Neuron (in vitro differentiated cells): ENCODE measurements around the gene SNAPC2.

Experiments used
- H2AFZ ChIP-seq: one replicate; pipeline ENCODE4 v1.6.1; 2013; ENCODE audit warnings: low read depth, mild to moderate bottlenecking, inconsistent platforms, low read length, moderate library complexity
- H3K27me3 ChIP-seq: one replicate; pipeline ENCODE4 v1.6.1; 2013; ENCODE audit warnings: low read length; ENCODE audit not compliant: insufficient read depth
- H3K36me3 ChIP-seq: one replicate; pipeline ENCODE4 v1.6.1; 2013; ENCODE audit warnings: low read length; ENCODE audit not compliant: insufficient read depth
- H3K4me1 ChIP-seq: one replicate; pipeline ENCODE4 v1.6.1; 2013; ENCODE audit warnings: low read length; ENCODE audit not compliant: insufficient read depth
- H3K4me3 ChIP-seq: 2 replicates; pipeline ENCODE4 v1.5.1; 2013; ENCODE audit warnings: mild to moderate bottlenecking, low read length, moderate library complexity
- H3K9me3 ChIP-seq: one replicate; pipeline ENCODE4 v1.6.1; 2013; ENCODE audit warnings: low read length

The SNAPC2 gene

DNA sequence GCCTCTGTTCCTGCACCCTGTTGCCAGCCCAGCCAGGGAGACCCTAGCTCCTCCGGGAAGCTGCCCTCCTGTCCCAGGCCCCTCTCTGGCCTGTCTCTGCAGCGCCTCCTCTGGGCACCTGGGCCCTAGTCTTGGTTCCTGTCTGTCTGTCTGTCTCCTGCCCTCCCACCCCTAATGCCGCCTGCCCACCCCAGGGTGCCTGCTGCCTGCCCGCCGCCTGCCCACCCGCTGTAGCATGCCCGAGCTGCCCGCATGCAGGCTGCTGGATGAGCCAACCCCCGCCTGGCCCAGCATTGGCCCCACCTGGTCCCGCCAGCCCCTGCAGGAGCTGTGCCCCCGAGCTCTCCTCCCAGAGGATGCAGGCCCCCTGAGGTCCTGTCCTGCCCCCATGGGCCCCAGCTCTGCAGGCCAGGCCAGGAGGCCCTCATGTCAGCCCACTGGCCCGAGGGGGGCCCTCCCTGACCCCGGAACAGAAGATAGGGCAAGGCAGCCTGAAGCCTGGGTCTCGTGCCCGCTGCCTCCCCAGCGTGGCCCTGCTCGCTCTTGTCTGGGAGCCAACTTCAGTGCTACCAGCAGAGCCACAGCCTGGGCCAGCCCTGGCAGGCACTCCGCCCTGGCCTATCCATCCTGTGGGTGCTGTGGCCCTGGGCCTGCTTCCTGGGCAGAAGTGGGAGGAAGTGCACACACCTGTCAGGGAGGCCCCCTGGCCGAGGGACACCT, 11.2 kb upstream of the SNAPC2 start:
- Histone ChIP-seq H3K4me3 (no peak overlapping the region), H3K9me3 (no peaks in the 10 kb centered on the region), H3K27me3 (no peaks in the 10 kb centered on the region), H2AFZ (no peak overlapping the region), H3K4me1 (peaks cover 14% of the 10 kb centered on the region), H3K36me3 (peaks cover 35% of the 10 kb centered on the region)

DNA sequence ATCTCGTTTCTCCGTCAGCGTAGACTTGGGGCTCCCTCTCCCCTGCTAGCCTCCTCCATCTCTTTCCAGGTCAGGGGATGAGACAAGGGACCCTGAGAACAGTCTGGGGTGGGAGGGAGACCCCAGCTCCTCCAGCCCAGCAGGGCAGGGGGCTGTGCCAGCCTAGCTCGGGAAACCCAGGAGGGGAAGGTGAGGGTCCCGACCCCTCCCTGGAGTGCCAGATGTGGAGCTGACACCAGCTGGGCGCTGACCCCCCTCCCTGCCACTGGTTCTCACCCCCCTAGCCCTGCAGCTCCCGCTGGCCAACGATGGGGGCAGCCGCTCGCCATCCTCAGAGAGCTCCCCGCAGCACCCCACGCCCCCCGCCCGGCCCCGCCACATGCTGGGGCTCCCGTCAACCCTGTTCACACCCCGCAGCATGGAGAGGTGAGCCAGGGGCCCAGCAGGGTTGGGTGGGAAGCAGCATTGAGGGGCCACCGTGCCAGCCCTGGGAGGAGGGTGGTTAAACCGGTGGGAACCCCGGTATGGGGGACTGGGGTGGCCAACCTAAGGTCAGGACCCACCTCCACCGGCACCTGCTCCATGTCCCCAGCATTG, 10.6 kb upstream of the SNAPC2 start:
- Histone ChIP-seq H3K4me3 (no peak overlapping the region), H3K36me3 (peaks cover 35% of the 10 kb centered on the region), H3K27me3 (peaks cover 2% of the 10 kb centered on the region), H3K4me1 (peaks cover 12% of the 10 kb centered on the region), H3K9me3 (no peaks in the 10 kb centered on the region), H2AFZ (no peak overlapping the region)

DNA sequence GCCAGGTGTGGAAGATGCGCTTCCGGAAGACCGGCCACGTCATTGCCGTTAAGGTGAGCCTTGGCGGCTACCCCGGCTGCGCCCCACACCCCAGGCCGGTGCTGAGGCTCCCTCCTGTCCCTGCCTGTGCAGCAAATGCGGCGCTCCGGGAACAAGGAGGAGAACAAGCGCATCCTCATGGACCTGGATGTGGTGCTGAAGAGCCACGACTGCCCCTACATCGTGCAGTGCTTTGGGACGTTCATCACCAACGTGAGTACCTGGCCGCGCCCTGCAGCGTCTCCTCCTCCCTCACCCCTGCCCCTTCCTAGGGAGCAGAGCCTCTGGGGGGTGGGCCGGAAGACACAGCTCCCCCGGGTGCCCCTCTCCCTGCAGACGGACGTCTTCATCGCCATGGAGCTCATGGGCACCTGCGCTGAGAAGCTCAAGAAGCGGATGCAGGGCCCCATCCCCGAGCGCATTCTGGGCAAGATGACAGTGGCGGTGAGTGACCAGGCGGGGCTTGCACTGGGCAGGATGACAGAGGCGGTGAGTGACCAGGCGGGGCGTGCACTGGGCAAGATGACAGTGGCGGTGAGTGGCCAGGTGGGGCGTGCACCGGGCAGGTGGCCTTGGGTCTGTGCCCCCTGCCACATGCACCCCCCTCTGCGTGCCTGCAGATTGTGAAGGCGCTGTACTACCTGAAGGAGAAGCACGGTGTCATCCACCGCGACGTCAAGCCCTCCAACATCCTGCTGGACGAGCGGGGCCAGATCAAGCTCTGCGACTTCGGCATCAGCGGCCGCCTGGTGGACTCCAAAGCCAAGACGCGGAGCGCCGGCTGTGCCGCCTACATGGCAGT, 9.6 kb upstream of the SNAPC2 start:
- Histone ChIP-seq H3K27me3 (peaks cover 9% of the 10 kb centered on the region), H3K36me3 (peaks cover 35% of the 10 kb centered on the region), H3K4me3 (no peak overlapping the region), H2AFZ (no peak overlapping the region), H3K4me1 (peaks cover 3% of the 10 kb centered on the region), H3K9me3 (no peaks in the 10 kb centered on the region)

GRCh38 chr19:7911508-7912143, 8.5 kb upstream of the SNAPC2 start:
- H3K36me3 ChIP-seq = peaks cover 33% of the 10 kb centered on the region
- no peaks in the 10 kb centered on the region for H3K9me3 ChIP-seq
- no peak overlapping the region for H3K4me3 ChIP-seq
- H3K4me1 ChIP-seq = peaks cover 6% of the 10 kb centered on the region
- peaks cover 18% of the 10 kb centered on the region for H3K27me3 ChIP-seq
- H2AFZ ChIP-seq = no peak overlapping the region

DNA sequence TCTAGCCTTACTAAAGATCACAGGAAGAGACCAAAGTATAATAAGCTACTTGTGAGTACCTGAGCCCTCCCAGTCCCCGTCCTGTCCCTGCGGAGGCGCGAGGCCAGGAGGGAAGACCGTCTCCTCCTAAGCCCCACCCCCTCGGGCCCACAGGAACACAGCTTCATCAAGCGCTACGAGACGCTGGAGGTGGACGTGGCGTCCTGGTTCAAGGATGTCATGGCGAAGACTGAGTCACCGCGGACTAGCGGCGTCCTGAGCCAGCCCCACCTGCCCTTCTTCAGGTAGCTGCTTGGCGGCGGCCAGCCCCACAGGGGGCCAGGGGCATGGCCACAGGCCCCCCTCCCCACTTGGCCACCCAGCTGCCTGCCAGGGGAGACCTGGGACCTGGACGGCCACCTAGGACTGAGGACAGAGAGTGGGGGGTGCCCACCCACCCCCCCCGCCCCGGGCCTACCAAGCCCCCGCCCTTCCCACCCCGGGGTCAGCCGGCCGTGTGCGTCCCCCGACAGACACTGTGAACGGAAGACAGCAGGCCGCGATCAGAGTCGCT, 7.9 kb upstream of the SNAPC2 start:
- no peak overlapping the region for H3K4me3 ChIP-seq
- no peaks in the 10 kb centered on the region for H3K9me3 ChIP-seq

DNA sequence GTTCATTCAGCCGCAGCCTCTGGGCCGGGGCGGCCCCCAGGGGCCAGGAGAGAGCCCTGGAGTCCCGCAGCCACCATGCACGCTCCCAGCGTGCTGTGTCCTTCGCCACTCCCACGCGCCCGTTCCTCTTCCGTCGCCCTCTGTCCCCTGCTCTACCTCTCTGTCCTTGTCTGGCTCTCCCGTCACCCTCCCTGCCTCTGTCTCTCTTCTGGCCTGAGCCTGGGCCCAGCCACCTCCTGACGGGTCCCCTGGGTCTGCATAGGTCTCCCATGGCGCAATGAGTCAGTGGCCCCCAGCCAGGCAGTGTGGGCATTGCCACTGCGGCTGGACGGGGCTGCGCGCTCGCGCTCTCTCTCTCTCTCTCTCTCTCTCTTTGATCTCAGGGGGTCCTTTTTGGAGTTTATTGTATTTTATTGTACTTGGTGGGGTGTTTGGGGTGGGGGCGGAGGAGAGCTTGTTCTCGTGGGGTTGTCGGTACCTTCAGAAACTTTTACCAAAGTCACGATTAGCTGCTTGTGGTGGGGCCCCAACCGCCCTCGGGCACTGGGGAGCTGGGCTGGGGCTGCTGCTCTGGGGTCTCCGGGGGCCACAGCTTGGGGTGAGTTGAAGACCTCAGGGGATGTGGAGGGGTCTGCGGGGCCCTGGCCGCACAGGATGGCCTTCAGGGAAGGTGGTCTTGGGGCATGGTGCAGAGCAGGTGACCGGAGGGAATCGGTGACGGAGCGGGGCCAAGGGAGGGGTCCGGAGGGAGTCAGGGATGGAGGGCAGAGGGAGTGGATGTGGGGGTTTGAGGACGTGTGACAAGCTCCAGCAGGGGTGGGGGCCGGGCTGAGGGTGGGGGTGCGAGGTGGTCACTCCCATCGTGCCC, 7.2 kb upstream of the SNAPC2 start:
- H3K36me3 ChIP-seq = peaks cover 33% of the 10 kb centered on the region
- H2AFZ ChIP-seq = no peak overlapping the region
- no peak overlapping the region for H3K4me3 ChIP-seq
- H3K4me1 ChIP-seq = peaks cover 17% of the 10 kb centered on the region
- H3K27me3 ChIP-seq = peaks cover 24% of the 10 kb centered on the region
- no peaks in the 10 kb centered on the region for H3K9me3 ChIP-seq

More for the DNA sequence above, 7.9 kb upstream of the SNAPC2 start:
- Histone ChIP-seq H2AFZ (no peak overlapping the region), H3K27me3 (peaks cover 21% of the 10 kb centered on the region), H3K36me3 (peaks cover 33% of the 10 kb centered on the region), H3K4me1 (peaks cover 11% of the 10 kb centered on the region)

GRCh38 chr19:7913652-7914051, 6.5 kb upstream of the SNAPC2 start:
- H3K9me3 ChIP-seq = no peaks in the 10 kb centered on the region
- peaks cover 33% of the 10 kb centered on the region for H3K36me3 ChIP-seq
- no peak overlapping the region for H2AFZ ChIP-seq
- peaks cover 24% of the 10 kb centered on the region for H3K27me3 ChIP-seq
- peaks cover 17% of the 10 kb centered on the region for H3K4me1 ChIP-seq
- H3K4me3 ChIP-seq = no peak overlapping the region

- Histone ChIP-seq H3K4me1 (peaks cover 17% of the 10 kb centered on the region), H3K4me3 (no peak overlapping the region), H3K36me3 (peaks cover 32% of the 10 kb centered on the region), H3K27me3 (peaks cover 24% of the 10 kb centered on the region), H2AFZ (no peak overlapping the region), H3K9me3 (no peaks in the 10 kb centered on the region)
Observed at GRCh38 chr19:7914099-7914498, 6.0 kb upstream of the SNAPC2 start.

- H3K4me3 ChIP-seq = no peak within 1 kb of the TSS
- H3K9me3 ChIP-seq = no peaks in the 10 kb centered on the region
- peaks cover 27% of the 10 kb centered on the region for H3K36me3 ChIP-seq
- no peak within 1 kb of the TSS for H2AFZ ChIP-seq
- peaks cover 19% of the 10 kb centered on the region for H3K4me1 ChIP-seq
- peaks cover 24% of the 10 kb centered on the region for H3K27me3 ChIP-seq
Observed at GRCh38 chr19:7914598-7915045, 5.5 kb upstream of the SNAPC2 start, which contains the start of gene TGFBR3L. TGFBR3L (plus strand) TSS chr19:7914830.

DNA sequence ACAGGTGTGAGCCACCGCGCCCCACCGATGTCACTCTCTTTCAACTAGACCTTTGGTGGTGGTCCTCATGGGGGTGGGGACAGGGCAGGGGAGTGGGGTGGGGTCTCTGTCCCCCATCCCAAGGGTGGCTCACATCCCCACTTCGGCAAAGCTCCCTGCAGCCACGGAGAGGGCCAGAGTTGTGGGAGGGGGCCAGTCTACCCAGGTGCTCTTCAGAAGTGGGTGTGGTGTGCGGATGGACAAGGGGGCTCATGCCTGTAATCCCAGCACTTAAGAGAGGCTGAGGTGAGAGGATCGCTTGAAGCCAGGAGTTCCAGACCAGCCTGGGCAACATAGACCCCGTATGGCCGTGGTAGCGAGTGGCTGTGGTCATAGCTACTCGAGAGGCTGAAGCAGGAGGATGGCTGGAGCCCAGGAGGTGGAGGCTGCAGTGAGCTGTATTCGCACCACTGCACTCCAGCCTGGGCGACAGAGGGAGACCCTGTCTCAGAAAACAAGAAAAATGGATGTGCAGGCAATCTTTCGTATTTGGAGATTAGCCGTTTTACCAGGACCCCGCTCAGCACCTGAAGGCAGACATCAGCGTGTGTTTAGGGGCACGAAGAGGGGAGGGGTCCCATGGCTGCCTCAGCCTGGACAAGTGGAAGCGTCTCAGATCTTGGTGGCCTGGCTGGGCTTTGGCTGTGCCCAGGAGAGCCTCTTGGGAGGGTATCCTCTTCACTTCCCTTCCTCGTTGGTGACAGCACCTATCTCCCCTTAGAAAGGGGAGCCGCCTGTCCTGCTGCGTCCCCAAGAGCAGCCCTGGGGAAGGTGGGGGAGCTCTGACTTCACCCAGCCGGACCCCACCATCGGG, 4.7 kb upstream of the SNAPC2 start:
- H3K4me3 ChIP-seq = peak overlapping the region; percentile 31
- H2AFZ ChIP-seq = no peak overlapping the region
- peaks cover 24% of the 10 kb centered on the region for H3K27me3 ChIP-seq
- peaks cover 23% of the 10 kb centered on the region for H3K4me1 ChIP-seq
- H3K9me3 ChIP-seq = no peaks in the 10 kb centered on the region
- H3K36me3 ChIP-seq = peaks cover 21% of the 10 kb centered on the region

DNA sequence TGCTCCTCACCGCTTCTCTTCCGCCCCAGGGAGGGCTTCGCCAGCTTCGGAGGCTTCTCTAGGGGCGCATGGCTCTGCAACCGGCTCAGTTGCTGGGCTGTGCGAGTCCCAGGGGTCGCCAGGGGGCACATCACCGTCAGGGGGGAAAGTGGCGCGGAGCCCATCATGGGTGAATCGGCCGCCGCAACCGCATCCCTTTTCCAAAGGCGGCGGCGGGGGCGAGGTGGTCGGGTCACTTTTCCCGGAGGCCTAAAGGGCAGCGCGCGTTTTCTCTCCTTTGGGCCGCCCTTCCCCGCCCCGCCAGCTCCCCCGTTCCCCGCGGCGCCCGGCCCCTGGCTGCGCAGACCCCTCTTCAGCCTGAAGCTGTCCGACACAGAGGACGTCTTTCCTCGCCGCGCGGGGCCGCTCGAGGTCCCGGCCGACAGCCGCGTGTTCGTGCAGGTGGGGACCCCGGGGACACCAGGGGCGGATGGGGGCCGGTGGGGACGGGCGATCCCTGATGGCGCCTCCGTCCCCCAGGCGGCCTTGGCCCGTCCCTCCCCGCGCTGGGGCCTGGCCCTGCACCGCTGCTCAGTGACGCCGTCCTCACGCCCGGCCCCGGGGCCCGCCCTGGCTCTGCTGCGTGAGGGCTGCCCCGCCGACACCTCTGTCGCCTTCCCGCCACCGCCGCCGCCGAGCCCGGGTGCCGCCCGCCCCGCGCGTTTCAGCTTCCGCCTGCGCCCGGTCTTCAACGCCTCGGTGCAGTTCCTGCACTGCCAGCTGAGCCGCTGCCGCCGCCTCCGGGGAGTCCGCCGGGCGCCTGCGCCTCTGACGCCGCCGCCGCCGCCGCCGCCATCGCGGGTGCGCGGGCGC, 3.8 kb upstream of the SNAPC2 start:
- Histone ChIP-seq H3K36me3 (peaks cover 14% of the 10 kb centered on the region), H3K27me3 (peaks cover 24% of the 10 kb centered on the region), H3K4me3 (peak overlapping the region; percentile 31), H3K9me3 (no peaks in the 10 kb centered on the region), H3K4me1 (peaks cover 27% of the 10 kb centered on the region), H2AFZ (no peak overlapping the region)
